Left lung (tissue), 10 donors: ENCODE results near the gene ALDH1A2. TPM values are rescaled to one million over a fixed set of nuclear protein-coding genes. Genes with fewer than 3 reads are reported as not detected.
"Not testable (repeated sequence)": the region's sequence is repeated elsewhere in the genome, so short reads cannot be mapped to it uniquely, and the experiment has no call there.

Experiments used
- ATAC-seq: fragments of 200-7000 bp; cut with Tn5 transposase; one replicate; pipeline ENCODE4 v1.9.1; 2020; ENCODE audit warnings: moderate library complexity
- DNase-seq, 4 donors: peaks; one replicate each; pipeline ENCODE4 v3.0.0-alpha.2; 2013 to 2020
- H3K27ac ChIP-seq, 2 donors: fragments of 200-600 bp; sonication (generic) in 1 of 2; one replicate each; pipeline versions ENCODE4 v1.5.0 to v1.8.0; 2020 to 2021
- H3K27me3 ChIP-seq, 2 donors: fragments of 200-600 bp; sonication (generic) in 1 of 2; one replicate each; pipeline versions ENCODE4 v1.5.0 to v1.8.0; 2020 to 2021
- H3K36me3 ChIP-seq, 2 donors: fragments of 200-600 bp; sonication (generic) in 1 of 2; one replicate each; pipeline versions ENCODE4 v1.5.0 to v1.8.0; 2020 to 2021
- H3K4me1 ChIP-seq, 2 donors: fragments of 200-600 bp; one replicate each; pipeline ENCODE4 v1.8.0; 2021
- H3K4me3 ChIP-seq, 2 donors: fragments of 200-600 bp; sonication (generic) in 1 of 2; one replicate each; pipeline versions ENCODE4 v1.5.0 to v1.8.0; 2020 to 2021; ENCODE audit warnings: mild to moderate bottlenecking in 1 of 2
- H3K9me3 ChIP-seq, 2 donors: fragments of 200-600 bp; sonication (generic) in 1 of 2; one replicate each; pipeline versions ENCODE4 v1.5.0 to v1.8.0; 2020 to 2021
- intact Hi-C, 2 donors: fragments of 100-400 bp; cut with DNase I; formaldehyde crosslinking; loops; one replicate each; pipeline versions ENCODE4 v1.11.2 to v1.14.2; 2022
- polyA plus RNA-seq, 6 donors: library from polyadenylated mRNA; unstranded; fragments of 120-200 nt; gene quantifications; one replicate each; pipeline ENCODE4 v1.2.1, GENCODE V29; 2013; ENCODE audit not compliant: insufficient read length in 6 of 6
- total RNA-seq, 2 donors: library from RNA; stranded (reverse); fragmentation: NEBNext Ultra II Directional; extraction: Animal tissue kit (Norgen Biotek cat#: 25700); gene quantifications; one replicate each; pipeline ENCODE4 v1.2.1, GENCODE V29; 2021
- TF ChIP-seq, protein P1 (sequence below), 2 donors: fragments of 200-600 bp; sonication (generic) in 1 of 2; IDR thresholded peaks; one replicate each; pipeline versions ENCODE4 v1.5.0 to v1.8.0; 2021; ENCODE audit warnings: antibody characterized with exemption in 2 of 2
- donor health status: DM: no; HTN: yes; CAD: no.
- donor health status: DM: no; HTN: no; CAD: no.

ALDH1A2 gene
- total and polyA plus RNA-seq, 8 donors: 3.7 to 68.2 (median 52.0) TPM

DNA sequence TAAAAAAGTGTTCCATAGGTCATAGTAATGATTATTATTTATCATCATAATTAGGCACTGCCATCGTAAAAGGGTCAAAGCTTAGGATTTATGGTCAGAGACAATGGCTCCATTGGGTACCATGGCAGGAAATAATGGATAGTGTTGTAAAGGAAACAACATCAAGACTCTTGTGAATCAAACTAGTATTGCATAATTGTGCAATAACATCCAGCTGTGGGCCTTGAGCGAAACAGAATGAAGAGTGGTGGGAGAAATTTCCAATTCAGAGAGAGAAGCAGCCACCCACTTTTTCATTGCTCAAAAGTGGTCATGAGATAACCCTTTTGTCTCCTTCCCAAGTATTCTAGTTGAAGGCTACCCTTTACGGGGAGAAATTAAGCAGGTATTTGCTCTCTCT lies 61.7 kb downstream of the ALDH1A2 start:
- Histone ChIP-seq H3K9me3 (peaks cover 0 to 6% of the 10 kb centered on the region in 2 donors), H3K4me1 (no peaks in the 10 kb centered on the region), H3K27ac (no peak overlapping the region), H3K27me3 (peaks cover 0 to 5% of the 10 kb centered on the region in 2 donors), H3K4me3 (no peak overlapping the region), H3K36me3 (no peaks in the 10 kb centered on the region)
- ATAC-seq: no peak
- no peak for DNase-seq
- TF ChIP-seq, protein P1, sequence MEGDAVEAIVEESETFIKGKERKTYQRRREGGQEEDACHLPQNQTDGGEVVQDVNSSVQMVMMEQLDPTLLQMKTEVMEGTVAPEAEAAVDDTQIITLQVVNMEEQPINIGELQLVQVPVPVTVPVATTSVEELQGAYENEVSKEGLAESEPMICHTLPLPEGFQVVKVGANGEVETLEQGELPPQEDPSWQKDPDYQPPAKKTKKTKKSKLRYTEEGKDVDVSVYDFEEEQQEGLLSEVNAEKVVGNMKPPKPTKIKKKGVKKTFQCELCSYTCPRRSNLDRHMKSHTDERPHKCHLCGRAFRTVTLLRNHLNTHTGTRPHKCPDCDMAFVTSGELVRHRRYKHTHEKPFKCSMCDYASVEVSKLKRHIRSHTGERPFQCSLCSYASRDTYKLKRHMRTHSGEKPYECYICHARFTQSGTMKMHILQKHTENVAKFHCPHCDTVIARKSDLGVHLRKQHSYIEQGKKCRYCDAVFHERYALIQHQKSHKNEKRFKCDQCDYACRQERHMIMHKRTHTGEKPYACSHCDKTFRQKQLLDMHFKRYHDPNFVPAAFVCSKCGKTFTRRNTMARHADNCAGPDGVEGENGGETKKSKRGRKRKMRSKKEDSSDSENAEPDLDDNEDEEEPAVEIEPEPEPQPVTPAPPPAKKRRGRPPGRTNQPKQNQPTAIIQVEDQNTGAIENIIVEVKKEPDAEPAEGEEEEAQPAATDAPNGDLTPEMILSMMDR (IDR thresholded peaks at IDR 0.05): no peak
- intact Hi-C loops: no loop called here

DNA sequence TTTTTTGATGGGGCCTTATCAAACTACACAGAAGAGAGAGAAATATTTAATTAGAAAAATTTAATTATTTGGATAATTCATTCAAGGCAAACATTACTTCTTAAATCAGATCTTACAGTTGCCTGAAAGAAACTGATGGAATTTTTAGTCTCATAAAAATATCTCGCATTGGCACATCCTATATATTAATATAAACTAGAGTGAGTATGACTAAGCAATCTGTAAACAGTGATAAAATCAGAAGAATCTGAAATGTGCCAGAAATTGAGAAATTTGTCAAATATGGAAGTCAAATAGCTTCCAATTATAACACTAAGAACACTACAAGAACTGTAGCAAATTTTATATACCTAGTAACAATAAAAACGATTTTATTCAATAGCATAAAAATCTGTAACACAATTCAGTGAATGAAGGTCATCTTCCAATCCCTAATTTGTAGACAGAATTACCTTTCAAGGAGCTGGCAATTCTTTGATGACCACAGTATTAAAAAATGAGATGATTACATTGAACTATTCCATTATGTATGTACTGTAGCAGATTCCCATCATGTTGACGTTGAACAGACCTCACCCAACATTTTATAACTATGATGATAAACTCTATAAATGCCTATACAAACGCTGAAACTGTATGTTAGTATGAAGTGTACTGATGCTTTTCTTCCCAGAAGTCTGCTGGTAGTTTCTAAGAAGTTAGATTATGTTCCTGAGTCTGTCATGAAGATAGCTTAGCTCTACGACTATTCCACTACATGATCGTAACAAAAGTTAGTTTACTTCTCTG lies 63.0 kb downstream of the ALDH1A2 start:
- no peaks in the 10 kb centered on the region for H3K36me3 ChIP-seq
- DNase-seq (no peak), ATAC-seq (no peak)
- intact Hi-C loops: no loop called here
- peaks cover 0 to 6% of the 10 kb centered on the region in 2 donors for H3K9me3 ChIP-seq
- H3K4me1 ChIP-seq: no peaks in the 10 kb centered on the region
- H3K27ac ChIP-seq: no peak overlapping the region
- no peak overlapping the region for H3K4me3 ChIP-seq
- TF ChIP-seq, protein P1 (IDR thresholded peaks at IDR 0.05): no peak
- H3K27me3 ChIP-seq: peaks cover 3 to 5% of the 10 kb centered on the region in 2 donors

DNA sequence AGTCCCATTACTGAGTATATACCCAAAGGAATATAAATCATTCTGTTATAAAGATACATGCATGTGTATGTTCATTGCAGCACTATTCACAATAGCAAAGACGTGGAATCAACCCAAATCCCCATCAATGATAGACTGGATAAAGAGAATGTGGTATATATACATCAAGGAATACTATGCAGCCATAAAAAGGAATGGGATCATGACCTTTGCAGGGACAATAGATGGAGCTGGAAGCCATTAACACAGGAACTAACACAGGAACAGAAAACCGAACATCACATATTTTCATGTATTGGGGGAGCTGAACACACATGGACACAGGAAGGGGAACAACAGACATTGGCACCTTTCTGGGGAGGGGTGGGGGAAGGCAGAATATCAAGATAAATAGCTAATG lies 65.8 kb downstream of the ALDH1A2 start:
- H3K4me1 ChIP-seq, DNase-seq, H3K4me3 ChIP-seq, ATAC-seq, H3K27ac ChIP-seq, H3K36me3 ChIP-seq, intact Hi-C loops, H3K9me3 ChIP-seq: not testable (repeated sequence)
- peaks cover 4 to 19% of the 10 kb centered on the region in 2 donors for H3K27me3 ChIP-seq

DNA sequence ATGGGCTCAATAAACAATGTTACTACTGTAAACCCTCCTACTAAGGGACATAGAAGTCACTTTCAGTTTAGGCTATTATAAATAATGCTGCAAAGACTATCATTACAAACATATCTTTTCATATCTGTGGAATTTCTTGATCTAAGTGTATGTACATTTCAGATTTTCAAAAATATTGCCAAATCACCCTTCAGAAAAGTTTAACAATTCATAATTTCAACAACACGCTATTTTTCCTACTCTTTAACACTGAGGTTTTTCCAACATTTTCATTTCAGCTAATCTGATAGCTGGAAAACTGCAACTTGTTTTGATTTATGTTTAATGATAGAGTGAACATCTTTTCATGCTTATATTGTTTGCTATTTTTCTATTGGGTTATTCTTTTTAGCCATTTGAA lies 69.0 kb downstream of the ALDH1A2 start:
- DNase-seq (no peak), ATAC-seq (no peak)
- Histone ChIP-seq H3K27me3 (peaks cover 4 to 19% of the 10 kb centered on the region in 2 donors), H3K36me3 (no peaks in the 10 kb centered on the region), H3K4me1 (no peaks in the 10 kb centered on the region), H3K9me3 (no peaks in the 10 kb centered on the region), H3K4me3 (no peak overlapping the region), H3K27ac (no peak overlapping the region)
- TF ChIP-seq, protein P1 (IDR thresholded peaks at IDR 0.05): no peak
- intact Hi-C loops: no loop called here

DNA sequence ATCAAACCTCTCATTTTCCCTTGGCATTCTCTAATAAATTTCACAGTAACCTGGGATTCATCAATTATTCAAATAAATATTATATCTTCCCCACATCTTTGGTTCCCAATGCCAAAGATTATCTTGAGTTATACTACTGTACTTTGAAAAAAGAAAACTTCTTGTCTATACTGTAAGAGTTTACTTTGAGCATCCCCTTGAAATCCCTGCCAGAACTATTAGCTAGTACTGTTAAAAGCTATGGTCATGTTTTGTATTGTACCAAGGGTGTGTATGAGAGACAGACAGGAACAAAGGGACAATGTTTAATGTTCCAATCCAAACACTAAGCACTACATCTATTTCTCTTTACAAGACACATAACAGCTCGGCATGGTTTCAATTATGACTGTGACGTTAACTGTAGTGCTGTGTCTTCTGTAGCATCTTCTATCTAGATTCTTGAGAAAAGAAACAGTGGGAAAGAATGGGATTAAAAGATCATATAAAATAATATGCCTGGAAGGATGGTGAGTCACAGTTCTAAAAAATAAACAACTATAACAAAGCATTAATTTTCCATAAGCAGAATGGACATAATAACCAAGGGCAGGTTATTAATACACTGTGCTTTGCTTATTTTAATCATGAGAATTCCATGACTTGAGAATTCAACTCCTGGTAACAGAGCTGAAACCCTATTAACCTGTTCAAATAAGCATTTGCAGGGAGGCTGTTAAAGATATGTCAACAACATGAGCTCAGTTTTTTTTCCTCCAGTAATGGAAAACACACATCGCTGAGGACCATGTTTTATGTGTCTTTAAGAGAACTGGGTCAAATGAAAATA lies 71.1 kb downstream of the ALDH1A2 start:
- peaks cover 4 to 14% of the 10 kb centered on the region in 2 donors for H3K27me3 ChIP-seq
- TF ChIP-seq, protein P1 (IDR thresholded peaks at IDR 0.05): no peak
- H3K4me3 ChIP-seq: no peak overlapping the region
- H3K9me3 ChIP-seq: no peaks in the 10 kb centered on the region
- H3K27ac ChIP-seq: no peak overlapping the region
- DNase-seq (peak in 1 of 4 donors; percentile 14), ATAC-seq (no peak)
- no peaks in the 10 kb centered on the region for H3K4me1 ChIP-seq
- intact Hi-C loops: no loop called here
- H3K36me3 ChIP-seq: no peaks in the 10 kb centered on the region
